ENCODE results near the gene ZNF710. TPM values are rescaled to one million over a fixed set of nuclear protein-coding genes. Genes with fewer than 3 reads are reported as not detected.
A peak's percentile ranks its signal among the peaks of the same experiment; 100 is the strongest.

The ZNF710 gene
- total RNA-seq, 1 experiment from 2014 or later, result 6.3 TPM

GRCh38 chr15:90090226-90090848 is 89.2 kb downstream of the ZNF710 start:
- no peaks in the 10 kb centered on the region for H3K27me3 ChIP-seq
- H3K4me3 ChIP-seq, result no peak overlapping the region
- no peak overlapping the region for H3K27ac ChIP-seq
- no peaks in the 10 kb centered on the region for H3K9me3 ChIP-seq (replicated peaks)
- peaks cover 13% of the 10 kb centered on the region; the same call in 1 of the 2 replicates for H3K36me3 ChIP-seq
- no peaks in the 10 kb centered on the region for H3K4me1 ChIP-seq
- no peak for DNase-seq

GRCh38 chr15:90091156-90091931 is 90.2 kb downstream of the ZNF710 start:
- no peak overlapping the region for H3K27ac ChIP-seq
- no peaks in the 10 kb centered on the region for H3K9me3 ChIP-seq (replicated peaks)
- no peaks in the 10 kb centered on the region for H3K4me1 ChIP-seq
- no peak overlapping the region for H3K4me3 ChIP-seq
- DNase-seq, result no peak
- H3K27me3 ChIP-seq, result no peaks in the 10 kb centered on the region
- H3K36me3 ChIP-seq, result peaks cover 13% of the 10 kb centered on the region; the same call in 1 of the 2 replicates

- Histone ChIP-seq H3K27me3 (no peaks in the 10 kb centered on the region), H3K4me3 (no peak overlapping the region), H3K27ac (no peak overlapping the region), H3K36me3 (0 out of 2 replicates have a peak, but pooled peaks cover 4% of the 10 kb centered on the region), H3K4me1 (no peaks in the 10 kb centered on the region), H3K9me3 (replicated peaks) (no peaks in the 10 kb centered on the region)
- no peak for DNase-seq
These were observed 94.4 kb downstream of the ZNF710 start for GRCh38 chr15:90095521-90095959.

- no peaks in the 10 kb centered on the region for H3K27me3 ChIP-seq
- H3K27ac ChIP-seq, result no peak overlapping the region
- no peaks in the 10 kb centered on the region for H3K36me3 ChIP-seq
- H3K4me1 ChIP-seq, result peaks cover 3% of the 10 kb centered on the region; the same call in 1 of the 2 replicates
- no peaks in the 10 kb centered on the region for H3K9me3 ChIP-seq (replicated peaks)
- no peak overlapping the region for H3K4me3 ChIP-seq
- no peak for DNase-seq
These were observed 96.4 kb downstream of the ZNF710 start for GRCh38 chr15:90097475-90097874.

DNA sequence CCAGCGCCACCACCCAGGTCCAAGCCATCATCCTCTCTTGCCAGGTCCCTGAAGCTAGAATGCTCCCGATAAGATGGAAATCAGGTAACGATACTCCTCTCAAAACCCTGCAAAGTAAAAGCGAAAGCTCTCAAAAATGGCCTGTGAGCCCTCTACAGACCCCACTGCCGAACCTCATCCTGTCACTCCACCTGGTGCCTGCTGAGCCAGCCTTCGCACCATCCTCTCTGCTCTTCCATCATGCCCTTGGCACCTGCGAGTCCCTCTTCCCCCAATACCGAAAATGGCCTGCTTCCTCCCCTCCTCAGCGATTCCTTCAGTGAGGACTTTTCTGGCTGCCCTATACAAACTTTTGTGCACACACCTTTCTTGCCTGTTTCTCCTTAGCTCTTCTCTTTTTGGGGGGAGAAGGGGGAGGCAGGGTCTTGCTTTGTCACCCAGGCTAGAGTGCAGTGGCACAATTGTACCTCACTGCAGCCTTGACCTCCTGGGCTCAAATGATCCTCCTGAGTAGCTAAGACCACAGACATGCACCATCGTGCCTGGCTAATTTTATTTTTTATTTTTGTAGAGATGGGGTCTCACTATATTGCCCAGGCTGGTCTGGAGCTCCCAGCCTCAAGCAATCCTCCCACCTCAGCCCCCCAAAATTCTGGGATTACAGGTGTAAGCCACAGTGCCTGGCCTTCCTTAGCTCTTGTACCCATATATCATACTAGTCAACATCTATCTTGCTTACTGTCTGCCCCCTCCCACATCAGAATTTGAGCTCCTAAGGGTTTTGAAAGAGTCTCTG is 98.1 kb downstream of the ZNF710 start:
- no peaks in the 10 kb centered on the region for H3K9me3 ChIP-seq (replicated peaks)
- no peak overlapping the region for H3K4me3 ChIP-seq
- H3K4me1 ChIP-seq, result peaks cover 3% of the 10 kb centered on the region; the same call in 1 of the 2 replicates
- no peak overlapping the region for H3K27ac ChIP-seq
- H3K27me3 ChIP-seq, result no peaks in the 10 kb centered on the region
- H3K36me3 ChIP-seq, result no peaks in the 10 kb centered on the region
- no peak for DNase-seq

DNA sequence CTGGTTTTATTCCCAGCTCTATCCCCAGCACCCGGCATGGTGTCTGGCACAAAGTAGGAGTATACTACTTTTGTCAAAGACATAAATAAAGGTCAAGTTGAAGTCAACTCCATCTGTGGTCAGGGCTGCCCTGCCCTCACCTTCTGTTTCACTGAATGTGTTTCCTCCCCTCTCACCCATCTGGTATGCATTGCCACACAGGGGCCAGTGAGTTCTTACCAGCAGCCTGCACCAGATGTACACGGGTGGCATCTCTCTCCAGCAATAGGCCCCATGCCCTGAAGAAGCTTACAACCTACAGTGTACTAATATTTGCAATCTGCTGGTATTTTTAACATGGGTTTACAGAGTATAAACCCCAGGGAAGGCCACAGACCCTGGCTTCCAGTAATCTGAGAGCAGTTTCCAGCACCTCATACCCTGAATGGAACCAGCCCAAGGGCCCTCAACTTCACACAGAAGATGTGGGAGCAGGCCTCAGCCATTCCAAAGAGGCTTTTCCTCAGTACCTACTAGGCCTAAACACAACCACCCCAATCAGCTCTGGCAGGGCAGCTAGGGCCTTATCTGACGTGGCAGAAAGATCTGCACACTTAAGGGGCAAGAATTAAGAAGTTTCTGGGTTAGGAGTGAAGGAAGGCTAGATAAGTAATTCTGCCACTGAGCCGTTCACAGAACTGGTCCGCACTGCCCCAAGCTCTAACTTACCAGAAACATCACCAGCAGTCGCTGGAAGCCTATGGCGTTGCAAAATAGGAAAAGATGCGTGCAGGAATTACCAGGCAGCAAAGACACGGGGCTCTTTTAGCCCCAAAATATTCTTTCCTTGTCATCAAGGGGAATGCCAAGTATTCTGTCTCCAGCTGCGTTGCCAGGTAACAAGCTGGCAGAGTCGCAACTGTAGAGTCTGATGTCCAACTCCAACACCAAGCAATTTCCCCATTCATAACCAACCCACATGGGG is 99.0 kb downstream of the ZNF710 start:
- no peaks in the 10 kb centered on the region for H3K27me3 ChIP-seq
- no peak overlapping the region for H3K4me3 ChIP-seq
- no peaks in the 10 kb centered on the region for H3K36me3 ChIP-seq
- H3K27ac ChIP-seq, result no peak overlapping the region
- no peaks in the 10 kb centered on the region for H3K9me3 ChIP-seq (replicated peaks)
- H3K4me1 ChIP-seq, result peaks cover 3% of the 10 kb centered on the region; the same call in 1 of the 2 replicates
- no peak for DNase-seq

DNA sequence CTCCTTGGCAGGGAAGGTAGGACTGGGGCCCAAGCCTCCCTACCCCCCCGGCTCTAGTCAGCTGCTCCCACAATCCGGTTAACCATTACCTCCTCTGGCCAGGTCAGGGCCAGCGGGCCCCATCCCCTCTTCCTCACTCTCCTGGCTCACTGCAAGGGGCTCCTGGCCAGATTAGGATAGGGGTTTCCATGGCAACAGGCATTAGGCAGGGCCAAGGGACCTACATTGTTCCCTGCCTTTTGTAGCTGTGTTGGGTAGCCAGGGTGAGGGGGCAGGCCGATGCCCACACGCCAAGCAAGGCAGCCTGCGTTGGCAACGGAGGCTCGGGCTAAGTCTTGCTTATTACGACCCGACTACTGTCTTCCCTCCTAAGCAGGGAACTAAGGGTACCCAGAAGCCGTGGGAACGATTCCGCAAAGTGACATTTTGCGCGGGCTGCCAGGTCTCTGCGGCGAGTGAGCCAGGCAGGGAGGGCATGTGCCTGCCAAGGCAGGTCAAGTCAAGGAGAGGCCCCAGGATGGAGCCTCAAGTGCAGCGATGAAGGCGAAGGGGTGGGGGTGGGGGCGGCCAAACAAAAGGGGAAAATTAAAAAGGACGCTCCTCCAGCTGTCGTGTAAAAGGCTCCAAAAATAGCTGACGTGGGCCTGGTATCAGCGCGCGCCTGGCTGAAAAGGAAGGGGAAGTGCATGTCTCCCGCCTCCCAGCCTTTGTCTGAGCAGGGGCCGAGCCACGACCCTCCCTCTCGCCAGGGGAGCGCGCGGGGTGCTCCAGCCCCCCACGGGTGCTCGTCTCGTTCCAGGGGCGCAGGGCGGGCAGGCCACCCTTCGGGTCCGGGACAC is 100.2 kb downstream of the ZNF710 start:
- peak; percentile 74 to 77 for DNase-seq
- Histone ChIP-seq H3K27ac (peak overlapping the region; percentile 97), H3K4me1 (peaks cover 4% of the 10 kb centered on the region), H3K9me3 (replicated peaks) (no peaks in the 10 kb centered on the region), H3K27me3 (no peaks in the 10 kb centered on the region), H3K36me3 (no peaks in the 10 kb centered on the region), H3K4me3 (peak overlapping the region; percentile 98)

DNA sequence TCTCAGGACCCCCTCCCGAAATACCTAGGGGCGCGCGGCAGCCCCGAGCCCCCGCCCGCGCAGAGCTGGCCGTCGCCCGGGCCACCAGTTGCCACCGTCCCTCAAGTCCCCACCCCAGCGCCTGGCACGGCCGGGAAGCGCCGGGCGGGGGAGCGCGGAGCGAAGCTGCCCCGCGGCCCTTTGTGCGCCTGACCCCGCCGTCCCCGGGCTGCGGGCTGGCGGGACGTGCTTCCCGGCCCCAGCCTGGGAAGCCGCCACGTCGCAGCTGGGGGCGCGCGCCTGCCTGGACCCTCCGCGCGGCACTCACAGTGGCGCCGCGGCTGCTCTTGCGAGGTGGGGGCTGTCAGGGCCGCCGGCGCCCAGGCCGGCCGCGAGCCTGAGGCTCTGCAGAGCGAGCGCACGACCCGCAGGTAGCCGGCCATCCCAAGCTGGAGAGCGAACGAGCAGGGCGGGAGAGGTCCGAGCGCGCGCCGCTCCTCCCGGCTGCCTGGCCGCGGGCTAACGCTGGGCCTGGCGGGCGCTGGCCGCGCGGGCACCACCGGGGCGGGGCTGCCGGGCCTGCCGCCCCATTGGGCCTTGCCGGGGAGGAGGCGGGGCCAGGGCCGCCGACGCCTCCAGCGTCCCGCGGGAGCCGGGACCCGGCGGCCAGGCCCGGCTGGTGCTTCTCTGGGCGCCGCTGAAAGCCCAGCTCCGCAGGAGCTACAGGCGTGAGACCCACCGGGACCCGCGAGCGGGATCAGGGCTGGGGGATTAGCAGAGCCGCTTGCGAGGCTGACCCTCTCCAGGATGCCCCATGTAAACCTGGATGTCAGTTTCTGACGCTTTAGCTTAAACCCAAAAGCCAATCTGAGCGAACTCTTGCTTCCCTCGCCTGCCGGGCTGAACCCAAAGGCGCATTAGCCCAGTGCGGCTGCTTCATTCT is 101.1 kb downstream of the ZNF710 start, which contains the start of gene IDH2:
IDH2 (minus strand) TSS at position 500 of the 922 bp plus-strand sequence; CDS start at position 422, 78 bp downstream.
- no peaks in the 10 kb centered on the region for H3K36me3 ChIP-seq
- peak; percentile 82 to 89 for DNase-seq

GRCh38 chr15:90103701-90104329 is 102.7 kb downstream of the ZNF710 start:
- no peak for DNase-seq
- Histone ChIP-seq H3K27ac (no peak overlapping the region), H3K4me3 (no peak overlapping the region), H3K4me1 (peaks cover 11% of the 10 kb centered on the region), H3K36me3 (no peaks in the 10 kb centered on the region), H3K27me3 (no peaks in the 10 kb centered on the region), H3K9me3 (replicated peaks) (no peaks in the 10 kb centered on the region)

More for the DNA sequence above, 101.1 kb downstream of the ZNF710 start, which contains the start of gene IDH2:
- H3K27ac ChIP-seq, result peak within 1 kb of the TSS; percentile 97
- H3K27me3 ChIP-seq, result no peaks in the 10 kb centered on the region
- H3K4me1 ChIP-seq, result peaks cover 11% of the 10 kb centered on the region
- no peaks in the 10 kb centered on the region for H3K9me3 ChIP-seq (replicated peaks)
- peak within 1 kb of the TSS; percentile 98 for H3K4me3 ChIP-seq

- H3K4me3 ChIP-seq, result no peak overlapping the region
- no peaks in the 10 kb centered on the region for H3K9me3 ChIP-seq (replicated peaks)
- no peaks in the 10 kb centered on the region for H3K27me3 ChIP-seq
- no peak overlapping the region for H3K27ac ChIP-seq
- no peak for DNase-seq
- no peaks in the 10 kb centered on the region for H3K36me3 ChIP-seq
- H3K4me1 ChIP-seq, result peaks cover 11% of the 10 kb centered on the region
These were observed 103.4 kb downstream of the ZNF710 start for GRCh38 chr15:90104551-90104950.

DNA sequence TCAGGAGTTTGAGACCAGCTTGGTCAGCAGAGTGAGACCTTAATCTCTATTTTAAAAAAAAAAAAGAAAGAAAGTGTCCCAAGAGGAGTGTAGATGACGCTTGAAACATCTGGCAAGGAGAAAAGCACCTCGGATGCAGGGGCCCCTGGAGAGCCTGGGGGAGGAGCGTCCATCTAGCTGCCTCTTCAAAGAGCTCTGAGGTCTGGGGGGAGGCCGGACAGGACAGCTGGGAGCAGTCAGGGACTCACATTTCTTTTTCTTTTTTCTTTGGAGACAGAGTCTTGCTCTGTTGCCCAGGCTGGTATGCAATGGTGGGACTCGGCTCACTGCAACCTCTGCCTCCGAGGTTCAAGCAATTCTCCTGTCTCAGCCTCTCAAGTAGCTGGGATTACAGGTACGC is 104.4 kb downstream of the ZNF710 start:
- Histone ChIP-seq H3K4me3 (no peak overlapping the region), H3K9me3 (replicated peaks) (no peaks in the 10 kb centered on the region), H3K27me3 (no peaks in the 10 kb centered on the region), H3K27ac (no peak overlapping the region), H3K4me1 (peaks cover 11% of the 10 kb centered on the region), H3K36me3 (no peaks in the 10 kb centered on the region)
- DNase-seq, result peak in 1 of 2 experiments; percentile 18

DNA sequence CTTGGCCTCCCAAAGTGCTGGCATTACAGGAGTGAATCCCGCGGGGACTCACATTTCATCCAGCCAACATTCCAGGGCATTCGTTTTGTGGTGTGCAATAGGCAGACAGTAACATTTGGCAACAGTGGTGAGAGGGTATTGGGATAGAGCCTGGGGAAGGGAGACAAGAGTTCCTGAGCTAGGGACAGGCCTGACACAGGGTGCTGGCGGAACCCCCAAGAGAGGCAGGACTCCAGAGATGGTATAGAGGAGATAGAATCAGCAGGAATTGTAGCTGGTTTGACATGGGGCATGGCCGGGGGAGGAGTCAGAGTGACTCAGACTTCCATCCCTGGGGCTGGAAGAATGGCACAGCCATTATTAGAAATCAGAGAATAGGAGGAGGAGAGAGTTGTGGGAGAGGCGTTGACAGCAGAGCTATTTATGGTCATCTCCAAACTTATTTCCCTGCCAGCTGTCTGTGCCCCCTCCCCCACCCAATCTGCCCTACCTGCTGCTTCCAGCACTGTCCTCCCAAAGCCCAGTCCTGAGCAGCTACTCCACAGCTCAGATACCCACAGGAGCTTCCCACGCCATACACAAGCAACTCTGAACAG is 105.5 kb downstream of the ZNF710 start:
- Histone ChIP-seq H3K27ac (no peak overlapping the region), H3K27me3 (no peaks in the 10 kb centered on the region), H3K4me1 (peaks cover 8% of the 10 kb centered on the region), H3K9me3 (replicated peaks) (no peaks in the 10 kb centered on the region), H3K36me3 (no peaks in the 10 kb centered on the region), H3K4me3 (no peak overlapping the region)
- DNase-seq, result peak; percentile 43 to 59

All from SJCRH30 (cell line).